ENCODE results near the gene S100A12. TPM values are rescaled to one million over a fixed set of nuclear protein-coding genes. Genes with fewer than 3 reads are reported as not detected.

Gene S100A12
- total RNA-seq, 2 experiments from 2014 or later, result not detected

- CTCF ChIA-PET (ENCODE audit: unreplicated experiment), result no interaction called here
- H3K27ac ChIP-seq (ENCODE audit: low read depth, low read length, poor library complexity, severe bottlenecking), result no peak overlapping the region
- H3K9me3 ChIP-seq (ENCODE audit: low read length), result no peaks in the 10 kb centered on the region
- no peak for DNase-seq (ENCODE audit: low spot score)
- no peak overlapping the region for H3K4me3 ChIP-seq (ENCODE audit: low read depth, low read length, poor library complexity, severe bottlenecking)
- intact Hi-C loops (cut with micrococcal nuclease; ENCODE audit: unreplicated experiment), result no loop called here
- TF ChIP-seq CTCF (conservative IDR thresholded peaks at IDR 0.05; ENCODE audit: low read length), result no peak
- TF ChIP-seq EZH2phosphoT487 (IDR thresholded peaks at IDR 0.05; ENCODE audit: borderline replicate concordance, low read depth, low read length), result no peak
- H3K79me2 ChIP-seq (ENCODE audit: insufficient read depth, low read depth, low read length), result no peaks in the 10 kb centered on the region
- POLR2A ChIA-PET, result no interaction called here
- no peaks in the 10 kb centered on the region for H3K4me1 ChIP-seq (ENCODE audit: insufficient read depth, low read length, poor library complexity, severe bottlenecking)
- H3K36me3 ChIP-seq (ENCODE audit: insufficient read depth, low read length), result no peaks in the 10 kb centered on the region
- H3K9me2 ChIP-seq (ENCODE audit: insufficient read depth, low read length), result no peaks in the 10 kb centered on the region
- no peaks in the 10 kb centered on the region for H4K20me1 ChIP-seq (ENCODE audit: insufficient read depth, low read length)
- H2AFZ ChIP-seq (ENCODE audit: low read length), result no peak overlapping the region
- no peak overlapping the region for H3K4me2 ChIP-seq (ENCODE audit: low read length)
- no TSS peak for BruUV-seq (replicated peaks)
Measured at GRCh38 chr1:153387785-153388184, 12.4 kb upstream of the S100A12 start.

GRCh38 chr1:153387001-153387400, 11.6 kb upstream of the S100A12 start:
- DNase-seq (ENCODE audit: low spot score), result no peak
- H3K9me3 ChIP-seq (ENCODE audit: low read length), result no peaks in the 10 kb centered on the region
- no peak overlapping the region for H3K4me2 ChIP-seq (ENCODE audit: low read length)
- no peaks in the 10 kb centered on the region for H4K20me1 ChIP-seq (ENCODE audit: insufficient read depth, low read length)
- intact Hi-C loops (cut with micrococcal nuclease; ENCODE audit: unreplicated experiment), result no loop called here
- H2AFZ ChIP-seq (ENCODE audit: low read length), result no peak overlapping the region
- no TSS peak for BruUV-seq (replicated peaks)
- H3K36me3 ChIP-seq (ENCODE audit: insufficient read depth, low read length), result no peaks in the 10 kb centered on the region
- TF ChIP-seq EZH2phosphoT487 (IDR thresholded peaks at IDR 0.05; ENCODE audit: borderline replicate concordance, low read depth, low read length) (no peak), CTCF (conservative IDR thresholded peaks at IDR 0.05; ENCODE audit: low read length) (no peak)
- POLR2A ChIA-PET, result no interaction called here
- no peaks in the 10 kb centered on the region for H3K9me2 ChIP-seq (ENCODE audit: insufficient read depth, low read length)
- H3K27ac ChIP-seq (ENCODE audit: low read depth, low read length, poor library complexity, severe bottlenecking), result no peak overlapping the region
- no peaks in the 10 kb centered on the region for H3K4me1 ChIP-seq (ENCODE audit: insufficient read depth, low read length, poor library complexity, severe bottlenecking)
- H3K4me3 ChIP-seq (ENCODE audit: low read depth, low read length, poor library complexity, severe bottlenecking), result no peak overlapping the region
- H3K79me2 ChIP-seq (ENCODE audit: insufficient read depth, low read depth, low read length), result no peaks in the 10 kb centered on the region
- CTCF ChIA-PET (ENCODE audit: unreplicated experiment), result no interaction called here

GRCh38 chr1:153386500-153386901, 11.1 kb upstream of the S100A12 start:
- Histone ChIP-seq H3K9me3 (ENCODE audit: low read length) (no peaks in the 10 kb centered on the region), H3K79me2 (ENCODE audit: insufficient read depth, low read depth, low read length) (no peaks in the 10 kb centered on the region), H4K20me1 (ENCODE audit: insufficient read depth, low read length) (no peaks in the 10 kb centered on the region), H3K27ac (ENCODE audit: low read depth, low read length, poor library complexity, severe bottlenecking) (no peak overlapping the region), H3K4me1 (ENCODE audit: insufficient read depth, low read length, poor library complexity, severe bottlenecking) (no peaks in the 10 kb centered on the region), H3K4me3 (ENCODE audit: low read depth, low read length, poor library complexity, severe bottlenecking) (no peak overlapping the region), H3K9me2 (ENCODE audit: insufficient read depth, low read length) (no peaks in the 10 kb centered on the region), H3K4me2 (ENCODE audit: low read length) (no peak overlapping the region), H2AFZ (ENCODE audit: low read length) (no peak overlapping the region), H3K36me3 (ENCODE audit: insufficient read depth, low read length) (no peaks in the 10 kb centered on the region)
- no TSS peak for BruUV-seq (replicated peaks)
- CTCF ChIA-PET (ENCODE audit: unreplicated experiment), result no interaction called here
- intact Hi-C loops (cut with micrococcal nuclease; ENCODE audit: unreplicated experiment), result no loop called here
- TF ChIP-seq CTCF (conservative IDR thresholded peaks at IDR 0.05; ENCODE audit: low read length) (no peak), EZH2phosphoT487 (IDR thresholded peaks at IDR 0.05; ENCODE audit: borderline replicate concordance, low read depth, low read length) (no peak)
- no peak for DNase-seq (ENCODE audit: low spot score)
- POLR2A ChIA-PET, result no interaction called here

Data from OCI-LY7 (cell line).